HL-60 (cell line): ENCODE measurements around the gene IMPACT.

ENCODE experiments used
- DNase-seq, 2 experiments: peaks; one replicate each; pipeline ENCODE4 v3.0.0-alpha.2; 2010 to 2020; ENCODE audit warnings: low read depth in 1 of 2, low spot score in 1 of 2
- H3K27ac ChIP-seq: fragments of 250-450 bp; sonication (Bioruptor Pico); replicated peaks from 2 replicates; pipeline ENCODE4 v1.5.1; 2020; ENCODE audit warnings: mild to moderate bottlenecking, moderate library complexity
- H3K27me3 ChIP-seq: fragments of 250-450 bp; sonication (Bioruptor Pico); 2 replicates; pipeline ENCODE4 v1.5.1; 2021; ENCODE audit warnings: mild to moderate bottlenecking, moderate library complexity; ENCODE audit not compliant: insufficient read depth, poor library complexity, severe bottlenecking
- H3K4me3 ChIP-seq: replicated peaks from 2 replicates; pipeline ENCODE4 v1.5.1; 2011; ENCODE audit warnings: mild to moderate bottlenecking, control low read depth, low read length; ENCODE audit not compliant: insufficient read depth
- CTCF ChIP-seq: IDR thresholded peaks from one replicate; pipeline ENCODE4 v1.5.1; 2011; ENCODE audit warnings: low read length, control low read depth, inconsistent platforms; ENCODE audit not compliant: insufficient read depth
- GABPA ChIP-seq: IDR thresholded peaks from 2 replicates; pipeline ENCODE4 v1.6.1; 2012; ENCODE audit warnings: low read depth
- POLR2AphosphoS5 ChIP-seq: IDR thresholded peaks from 2 replicates; pipeline ENCODE4 v1.6.1; 2012; ENCODE audit warnings: low read depth
- REST ChIP-seq: IDR thresholded peaks from 2 replicates; pipeline ENCODE4 v1.6.1; 2012; ENCODE audit warnings: low read depth; ENCODE audit not compliant: insufficient replicate concordance
- SPI1 ChIP-seq: IDR thresholded peaks from 2 replicates; pipeline ENCODE4 v1.6.1; 2012; ENCODE audit warnings: low read depth, mild to moderate bottlenecking, borderline replicate concordance

The IMPACT gene

GRCh38 chr18:24413148-24413547, 13.3 kb upstream of the IMPACT start:
- TF ChIP-seq SPI1, result no peak
- TF ChIP-seq CTCF, result no peak
- TF ChIP-seq GABPA, result no peak
- no peak for TF ChIP-seq REST
- no peak for TF ChIP-seq POLR2AphosphoS5
- Histone ChIP-seq H3K27ac (no peak overlapping the region), H3K27me3 (no peaks in the 10 kb centered on the region), H3K4me3 (no peak overlapping the region)
- no peak for DNase-seq

- H3K4me3 ChIP-seq, result no peak overlapping the region
- no peak for TF ChIP-seq GABPA
- H3K27me3 ChIP-seq, result no peaks in the 10 kb centered on the region
- no peak overlapping the region for H3K27ac ChIP-seq
- DNase-seq, result no peak
These were observed 12.0 kb upstream of the IMPACT start for GRCh38 chr18:24414349-24415003.

GRCh38 chr18:24417480-24417879, 9.0 kb upstream of the IMPACT start:
- Histone ChIP-seq H3K27ac (no peak overlapping the region), H3K4me3 (no peak overlapping the region), H3K27me3 (no peaks in the 10 kb centered on the region)
- TF ChIP-seq GABPA (no peak), SPI1 (no peak), CTCF (no peak), REST (no peak), POLR2AphosphoS5 (no peak)
- no peak for DNase-seq

- DNase-seq, result no peak
These were observed 5.9 kb upstream of the IMPACT start for GRCh38 chr18:24420551-24420950.

More at GRCh38 chr18:24420551-24420950, 5.9 kb upstream of the IMPACT start:
- Histone ChIP-seq H3K4me3 (no peak overlapping the region), H3K27me3 (no peaks in the 10 kb centered on the region), H3K27ac (no peak overlapping the region)
- no peak for TF ChIP-seq REST
